GM21717 (cell line): Measurements from ENCODE around the gene PSME2.
"Not testable (repeated sequence)": the region's sequence is repeated elsewhere in the genome, so short reads cannot be mapped to it uniquely, and the experiment has no call there.

ENCODE experiments used
- ATAC-seq: cut with Tn5 transposase; IDR thresholded peaks from one replicate; pipeline ENCODE4 v1.9.1; 2021; ENCODE audit warnings: mild to moderate bottlenecking, moderate library complexity; ENCODE audit not compliant: unreplicated experiment

PSME2 gene

DNA sequence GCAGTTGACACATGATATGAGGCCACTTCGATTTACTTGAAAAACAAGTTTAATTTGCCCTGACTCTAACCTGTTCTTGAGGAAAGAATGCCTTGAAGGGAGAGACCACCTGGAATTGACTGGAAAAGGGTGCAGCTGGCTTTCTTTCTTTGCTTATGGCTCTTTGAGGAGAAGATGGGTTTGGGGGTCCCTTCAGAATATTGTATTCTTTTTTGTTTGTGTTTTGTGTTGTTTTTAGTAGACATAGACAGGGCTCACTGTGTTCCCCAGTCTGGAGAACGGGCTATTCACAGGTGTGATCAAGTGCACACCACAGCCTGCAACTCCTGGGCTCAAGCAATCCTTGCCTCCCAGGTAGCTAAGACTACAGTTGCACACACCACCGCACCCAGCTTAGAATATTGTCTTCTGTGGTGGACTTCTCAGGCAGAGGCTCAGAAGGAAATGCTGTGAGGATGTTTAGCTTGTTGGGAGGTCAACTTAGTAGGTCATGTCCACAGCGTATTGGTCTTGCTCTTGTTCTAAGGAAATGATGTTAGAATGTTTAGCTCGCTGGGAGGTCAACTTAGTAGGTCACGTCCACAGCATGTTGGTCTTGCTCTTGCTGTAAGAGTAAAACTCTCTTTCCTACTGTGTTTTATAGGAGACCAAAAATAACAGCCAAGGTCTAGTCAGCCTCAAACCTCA, 30.1 kb downstream of the PSME2 start:
- no peak for ATAC-seq

GRCh38 chr14:24115422-24116127, 30.8 kb downstream of the PSME2 start:
- ATAC-seq: no peak

GRCh38 chr14:24114532-24115421, 31.6 kb downstream of the PSME2 start, which contains the start of the genes DCAF11 and NRL:
DCAF11 (plus strand) TSS chr14:24114777; CDS start chr14:24115595, 818 bp downstream.
NRL (minus strand) TSS chr14:24114949; CDS start chr14:24082848, 32,101 bp downstream.
- ATAC-seq: peak; percentile 81

GRCh38 chr14:24113801-24114531, 32.4 kb downstream of the PSME2 start:
- ATAC-seq: peak; percentile 31

GRCh38 chr14:24113379-24113800, 33.0 kb downstream of the PSME2 start:
- no peak for ATAC-seq

GRCh38 chr14:24110523-24110922, 35.9 kb downstream of the PSME2 start:
- ATAC-seq: no peak

- no peak for ATAC-seq
Observed at GRCh38 chr14:24110060-24110459, 36.4 kb downstream of the PSME2 start.

DNA sequence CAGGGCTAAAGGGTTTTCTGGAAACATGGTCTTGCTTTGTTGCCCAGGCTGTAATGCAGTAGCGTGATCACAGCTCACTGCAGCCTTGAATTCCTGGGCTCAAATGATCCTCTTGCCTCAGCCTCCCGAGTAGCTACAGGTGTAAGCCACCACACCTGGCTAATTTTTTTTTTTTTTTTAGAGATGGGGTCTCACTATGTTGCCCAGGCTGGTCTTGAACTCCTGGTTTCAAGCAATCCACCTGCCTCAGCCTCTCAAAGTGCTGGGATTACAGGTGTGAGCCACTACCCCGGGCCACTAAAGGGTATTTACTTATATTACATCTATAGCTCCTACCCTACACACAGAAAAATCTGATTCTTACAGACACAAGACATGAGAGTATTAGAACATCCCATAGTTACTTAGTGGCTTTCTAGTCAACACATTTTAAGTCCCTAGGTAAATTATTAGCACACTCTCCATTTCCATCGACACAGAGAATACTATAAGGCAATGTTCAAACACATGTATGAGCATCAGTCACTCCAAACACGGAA, 38.0 kb downstream of the PSME2 start:
- ATAC-seq: no peak

GRCh38 chr14:24106672-24107271, 39.6 kb downstream of the PSME2 start:
- ATAC-seq: no peak

- ATAC-seq: not testable (repeated sequence)
Observed at GRCh38 chr14:24105609-24106239, 40.7 kb downstream of the PSME2 start.

DNA sequence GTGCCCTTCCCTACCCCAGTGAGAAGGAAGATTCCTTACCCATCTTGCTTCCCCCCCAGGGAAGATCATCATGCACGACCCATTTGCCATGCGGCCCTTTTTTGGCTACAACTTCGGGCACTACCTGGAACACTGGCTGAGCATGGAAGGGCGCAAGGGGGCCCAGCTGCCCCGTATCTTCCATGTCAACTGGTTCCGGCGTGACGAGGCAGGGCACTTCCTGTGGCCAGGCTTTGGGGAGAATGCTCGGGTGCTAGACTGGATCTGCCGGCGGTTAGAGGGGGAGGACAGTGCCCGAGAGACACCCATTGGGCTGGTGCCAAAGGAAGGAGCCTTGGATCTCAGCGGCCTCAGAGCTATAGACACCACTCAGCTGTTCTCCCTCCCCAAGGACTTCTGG, 43.0 kb downstream of the PSME2 start:
- no peak for ATAC-seq

DNA sequence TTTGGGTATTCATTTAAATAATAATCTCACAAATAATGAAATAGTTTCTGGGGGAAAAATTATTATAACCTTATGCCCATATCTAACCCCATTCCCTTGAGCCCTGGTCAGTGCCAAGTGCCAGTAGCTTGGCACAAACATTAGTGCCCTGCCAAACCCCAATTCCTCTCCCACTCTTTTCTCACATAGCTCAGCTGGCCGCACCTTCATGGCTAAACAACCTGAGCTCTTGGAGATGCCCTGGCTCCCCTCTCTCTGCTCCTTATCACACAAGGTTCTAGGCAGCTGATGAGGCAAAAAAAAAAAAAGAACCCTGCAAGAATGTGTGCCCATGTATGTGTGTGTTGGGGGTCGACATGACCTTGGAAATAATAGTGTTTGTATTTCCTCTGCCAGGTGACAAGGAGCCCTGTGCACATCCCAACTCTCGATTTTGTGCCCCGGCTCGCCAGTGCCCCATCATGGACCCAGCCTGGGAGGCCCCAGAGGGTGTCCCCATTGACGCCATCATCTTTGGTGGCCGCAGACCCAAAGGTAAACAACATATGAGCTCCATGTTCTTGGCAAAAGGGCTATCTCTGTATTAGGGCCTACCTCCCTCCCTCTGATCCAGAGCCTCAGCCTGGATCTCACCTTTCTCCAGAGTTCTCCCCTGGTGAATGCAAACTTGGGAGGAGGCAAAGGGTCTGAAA, 43.9 kb downstream of the PSME2 start:
- no peak for ATAC-seq

GRCh38 chr14:24100982-24101494, 45.4 kb downstream of the PSME2 start:
- no peak for ATAC-seq

DNA sequence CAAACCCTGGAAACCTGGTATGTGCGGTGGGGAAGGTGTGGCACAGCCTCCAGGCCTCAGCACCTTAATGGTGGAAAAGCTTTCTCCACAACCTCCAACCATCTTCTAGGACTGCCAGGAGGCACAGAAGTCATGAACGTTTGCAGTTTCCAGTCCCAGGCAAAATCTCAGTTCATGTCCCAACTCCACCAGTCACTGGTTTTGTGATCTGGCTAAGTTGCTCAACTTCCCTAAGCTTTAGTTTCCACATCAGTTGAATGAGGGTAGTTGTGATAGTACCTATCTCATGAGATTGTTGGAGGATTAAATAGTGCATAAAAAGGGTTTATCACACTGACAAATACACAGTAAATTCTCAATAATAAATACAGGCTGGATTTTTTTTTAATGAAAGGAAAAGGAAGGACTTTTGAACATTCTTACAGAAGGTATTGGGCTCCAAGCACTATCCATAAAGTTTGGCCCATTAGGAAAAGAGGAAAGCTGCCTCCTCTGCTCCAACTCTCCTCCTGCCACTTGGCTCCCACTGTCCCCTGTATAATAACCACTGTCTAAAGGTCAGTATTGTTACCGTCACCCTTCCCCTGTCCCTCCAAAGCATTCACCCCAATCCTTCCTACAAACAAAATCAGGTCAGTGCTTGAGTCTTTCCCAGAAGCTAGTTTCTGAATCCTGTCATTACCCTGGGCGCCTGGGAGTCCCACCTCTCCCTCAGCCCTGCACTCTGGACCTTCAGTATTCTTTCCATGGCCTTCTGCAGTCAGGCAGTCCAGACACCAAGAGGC, 46.0 kb downstream of the PSME2 start:
- no peak for ATAC-seq

GRCh38 chr14:24098927-24099813, 47.2 kb downstream of the PSME2 start:
- no peak for ATAC-seq

GRCh38 chr14:24098229-24098926, 48.0 kb downstream of the PSME2 start:
- no peak for ATAC-seq
